ENCODE results near the gene FGF14.

FGF14 gene

DNA sequence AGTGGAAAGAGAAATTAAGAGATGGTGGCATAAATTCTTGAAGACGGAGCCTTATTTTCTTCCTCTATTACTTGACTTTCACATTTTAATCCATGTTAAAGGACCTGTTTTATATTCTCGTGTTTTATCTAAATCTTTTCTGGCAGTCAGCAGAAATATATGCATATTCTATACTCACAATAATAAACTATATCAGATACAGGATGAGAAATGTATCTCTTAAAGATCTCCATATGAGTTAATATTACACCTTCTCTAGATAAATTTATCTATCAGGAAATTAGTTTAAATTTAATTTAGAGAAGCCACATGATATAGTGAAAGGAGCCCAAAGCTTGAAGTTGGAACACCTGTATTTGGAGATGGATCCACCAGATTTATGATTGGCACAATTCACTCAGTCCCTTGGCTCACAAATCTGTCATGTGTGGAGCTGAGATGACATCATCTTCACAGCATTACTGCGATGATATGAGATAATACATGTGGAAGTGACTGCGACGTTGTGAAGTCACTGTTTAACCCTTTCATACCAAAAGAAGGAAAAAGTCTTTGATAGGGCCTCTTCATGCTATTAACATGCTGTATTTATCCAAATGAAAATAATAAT, 216.4 kb downstream of the FGF14 start:
- TF ChIP-seq, protein P1, sequence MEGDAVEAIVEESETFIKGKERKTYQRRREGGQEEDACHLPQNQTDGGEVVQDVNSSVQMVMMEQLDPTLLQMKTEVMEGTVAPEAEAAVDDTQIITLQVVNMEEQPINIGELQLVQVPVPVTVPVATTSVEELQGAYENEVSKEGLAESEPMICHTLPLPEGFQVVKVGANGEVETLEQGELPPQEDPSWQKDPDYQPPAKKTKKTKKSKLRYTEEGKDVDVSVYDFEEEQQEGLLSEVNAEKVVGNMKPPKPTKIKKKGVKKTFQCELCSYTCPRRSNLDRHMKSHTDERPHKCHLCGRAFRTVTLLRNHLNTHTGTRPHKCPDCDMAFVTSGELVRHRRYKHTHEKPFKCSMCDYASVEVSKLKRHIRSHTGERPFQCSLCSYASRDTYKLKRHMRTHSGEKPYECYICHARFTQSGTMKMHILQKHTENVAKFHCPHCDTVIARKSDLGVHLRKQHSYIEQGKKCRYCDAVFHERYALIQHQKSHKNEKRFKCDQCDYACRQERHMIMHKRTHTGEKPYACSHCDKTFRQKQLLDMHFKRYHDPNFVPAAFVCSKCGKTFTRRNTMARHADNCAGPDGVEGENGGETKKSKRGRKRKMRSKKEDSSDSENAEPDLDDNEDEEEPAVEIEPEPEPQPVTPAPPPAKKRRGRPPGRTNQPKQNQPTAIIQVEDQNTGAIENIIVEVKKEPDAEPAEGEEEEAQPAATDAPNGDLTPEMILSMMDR (conservative IDR thresholded peaks at IDR 0.05; ENCODE audit: low read depth, low read length): no peak
- no peak overlapping the region for H3K4me3 ChIP-seq (ENCODE audit: low read depth, low read length)
- DNase-seq (ENCODE audit: low read depth): no peak

DNA sequence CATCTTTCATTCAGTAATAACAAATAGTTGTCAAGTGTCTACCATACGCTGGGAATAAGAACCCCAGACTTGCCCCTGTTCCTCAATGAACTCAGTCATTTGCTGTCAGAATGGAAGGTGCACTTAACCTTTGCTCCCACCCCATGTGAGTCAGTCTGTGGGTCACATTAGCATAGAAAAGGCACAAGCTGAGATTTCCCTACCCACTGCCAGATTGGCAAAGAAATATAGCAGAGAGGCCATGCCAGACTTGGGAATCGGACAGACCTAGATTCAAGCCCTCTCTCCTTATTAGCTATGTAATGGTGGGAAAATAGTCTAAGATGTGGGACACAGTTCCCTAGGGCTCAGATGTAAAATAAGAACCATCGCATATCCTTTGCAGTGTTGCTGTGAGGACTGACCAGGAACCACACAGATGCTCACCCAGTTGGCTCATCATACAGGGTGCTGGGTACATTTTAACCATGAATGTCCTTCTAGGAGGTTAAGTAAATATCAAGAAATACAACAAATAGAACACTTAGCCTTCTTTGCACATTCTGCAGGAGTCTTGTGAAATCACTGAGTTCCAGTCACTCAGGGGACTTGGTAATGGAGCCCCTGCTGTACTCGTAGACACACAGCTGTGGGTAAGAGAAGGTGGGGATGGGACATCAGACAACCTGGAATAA, 218.2 kb downstream of the FGF14 start:
- TF ChIP-seq, protein P1 (conservative IDR thresholded peaks at IDR 0.05; ENCODE audit: low read depth, low read length): no peak
- DNase-seq (ENCODE audit: low read depth): peak; percentile 17
- no peak overlapping the region for H3K4me3 ChIP-seq (ENCODE audit: low read depth, low read length)

DNA sequence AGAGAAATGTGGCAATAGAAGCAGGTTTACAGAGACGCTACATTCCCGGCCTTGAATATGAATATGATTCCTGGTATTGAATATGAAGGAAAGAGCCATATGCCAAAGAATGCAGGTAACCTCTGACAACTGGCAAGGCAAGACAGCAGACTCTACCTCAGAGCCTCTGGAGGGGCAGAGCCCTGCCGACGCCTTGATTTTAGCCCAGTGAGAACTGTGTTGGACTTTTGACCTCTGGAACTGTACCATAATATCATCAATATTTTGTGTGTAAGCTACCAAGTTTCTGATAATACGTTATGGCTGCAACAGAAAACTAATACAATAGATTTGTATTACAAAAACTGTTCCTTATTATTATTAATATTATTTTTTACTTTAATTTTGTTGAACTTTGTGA, 219.7 kb downstream of the FGF14 start:
- no peak overlapping the region for H3K4me3 ChIP-seq (ENCODE audit: low read depth, low read length)
- TF ChIP-seq, protein P1 (conservative IDR thresholded peaks at IDR 0.05; ENCODE audit: low read depth, low read length): no peak
- no peak for DNase-seq (ENCODE audit: low read depth)

DNA sequence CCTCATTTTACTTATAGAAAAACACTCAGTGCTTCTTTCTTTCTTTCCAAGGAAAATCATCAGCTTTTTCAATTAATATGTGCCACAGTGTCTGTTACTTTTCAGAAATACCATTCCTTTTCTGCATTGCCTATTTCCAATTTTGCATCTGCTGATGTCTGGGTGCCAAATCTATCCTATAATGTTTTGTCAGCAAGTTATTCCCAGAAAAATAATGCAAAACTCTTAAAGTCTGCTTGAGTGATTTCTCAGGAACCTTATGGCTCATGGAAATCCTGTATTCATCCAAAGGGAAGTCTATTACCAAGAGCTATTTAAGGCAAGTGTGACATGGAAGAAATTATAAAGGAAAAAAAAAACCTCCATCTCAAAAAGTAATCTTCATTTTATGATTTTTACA, 224.4 kb downstream of the FGF14 start:
- no peak overlapping the region for H3K4me3 ChIP-seq (ENCODE audit: low read depth, low read length)
- TF ChIP-seq, protein P1 (conservative IDR thresholded peaks at IDR 0.05; ENCODE audit: low read depth, low read length): no peak
- no peak for DNase-seq (ENCODE audit: low read depth)

DNA sequence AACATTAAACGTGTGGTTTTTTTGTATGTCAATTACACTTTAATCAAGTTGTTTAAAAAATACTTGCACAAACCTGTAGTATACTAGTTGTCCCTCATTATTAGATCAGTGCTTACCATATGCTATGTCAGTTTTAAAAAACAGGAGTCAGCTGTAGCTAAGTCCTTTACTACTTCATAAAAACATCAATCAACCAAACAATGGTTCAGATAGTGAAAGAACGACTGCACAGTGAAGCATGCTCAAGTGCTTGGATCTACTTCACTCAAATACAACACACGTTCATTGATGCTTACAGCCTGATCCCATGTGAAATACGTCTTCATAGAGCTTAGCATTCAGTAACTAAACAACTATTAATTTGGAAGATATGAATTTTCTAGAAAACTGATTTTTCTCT, 225.0 kb downstream of the FGF14 start:
- DNase-seq (ENCODE audit: low read depth): no peak
- no peak overlapping the region for H3K4me3 ChIP-seq (ENCODE audit: low read depth, low read length)
- TF ChIP-seq, protein P1 (conservative IDR thresholded peaks at IDR 0.05; ENCODE audit: low read depth, low read length): no peak

DNA sequence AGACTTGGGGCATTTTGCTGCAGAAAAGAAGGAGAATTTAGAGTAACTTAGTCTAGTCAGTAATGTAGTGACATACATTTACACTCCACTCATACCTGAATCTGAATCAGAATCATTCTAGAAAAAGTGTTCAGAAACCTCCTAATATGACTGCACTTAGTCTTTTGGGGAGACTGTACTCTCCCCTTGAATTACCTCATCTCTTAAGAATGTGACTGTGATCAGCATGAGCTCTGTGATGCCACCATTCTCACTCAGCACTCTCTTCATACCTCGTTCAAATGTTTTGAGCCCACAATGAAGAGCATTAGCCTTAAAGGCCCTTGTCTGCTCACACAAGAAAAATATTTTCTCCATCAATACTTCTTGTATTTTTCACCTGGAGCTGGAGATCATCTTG, 229.4 kb downstream of the FGF14 start:
- TF ChIP-seq, protein P1 (conservative IDR thresholded peaks at IDR 0.05; ENCODE audit: low read depth, low read length): no peak
- no peak for DNase-seq (ENCODE audit: low read depth)
- H3K4me3 ChIP-seq (ENCODE audit: low read depth, low read length): no peak overlapping the region

DNA sequence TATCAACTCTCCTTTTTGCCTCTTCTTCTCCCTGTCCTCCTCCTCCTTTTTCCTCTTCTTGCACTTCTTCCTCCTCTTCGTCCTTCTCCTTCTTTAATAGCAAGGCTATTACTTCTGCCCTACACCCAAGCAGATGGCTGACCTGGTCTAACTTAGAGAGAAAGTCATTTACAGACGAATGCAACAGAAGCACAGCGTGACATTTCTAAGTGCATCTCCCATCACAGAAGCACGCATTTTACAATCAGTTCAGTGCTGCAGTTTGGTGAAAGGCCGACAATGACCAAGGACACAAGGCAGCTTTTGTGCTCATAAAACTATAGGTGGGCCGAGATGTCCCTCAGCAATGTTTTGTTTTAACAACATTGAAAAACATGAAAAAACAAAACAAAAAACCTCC, 231.5 kb downstream of the FGF14 start:
- TF ChIP-seq, protein P1 (conservative IDR thresholded peaks at IDR 0.05; ENCODE audit: low read depth, low read length): no peak
- no peak overlapping the region for H3K4me3 ChIP-seq (ENCODE audit: low read depth, low read length)
- no peak for DNase-seq (ENCODE audit: low read depth)

Measured in choroid plexus epithelial cell (primary cell).